Ectodermal cell (in vitro differentiated cells): ENCODE results near the gene GABRP.
"Not testable (repeated sequence)": the region's sequence is repeated elsewhere in the genome, so short reads cannot be mapped to it uniquely, and the experiment has no call there.

Source experiments
- H3K27ac ChIP-seq: 2 replicates; pipeline ENCODE4 v1.7.0; 2013; ENCODE audit warnings: mild to moderate bottlenecking, low read depth, low read length; ENCODE audit not compliant: insufficient read depth, poor library complexity, severe bottlenecking
- H3K27me3 ChIP-seq: 2 replicates; pipeline ENCODE4 v1.7.0; 2013; ENCODE audit warnings: mild to moderate bottlenecking, low read length; ENCODE audit not compliant: insufficient read depth, control insufficient read depth, poor library complexity, severe bottlenecking
- H3K36me3 ChIP-seq: one replicate; pipeline ENCODE4 v1.7.0; 2013; ENCODE audit warnings: low read length; ENCODE audit not compliant: control insufficient read depth, insufficient read depth
- H3K4me1 ChIP-seq: one replicate; pipeline ENCODE4 v1.7.0; 2013; ENCODE audit warnings: low read length; ENCODE audit not compliant: control insufficient read depth, insufficient read depth
- H3K4me3 ChIP-seq: 2 replicates; pipeline ENCODE4 v1.7.0; 2013; ENCODE audit warnings: low read depth, low read length, control low read depth; ENCODE audit not compliant: insufficient read depth
- H3K9me3 ChIP-seq: 2 replicates; pipeline ENCODE4 v1.7.0; 2013; ENCODE audit warnings: mild to moderate bottlenecking, low read length, moderate library complexity; ENCODE audit not compliant: control insufficient read depth
- whole genome bisulfite sequencing, 2 experiments: methylation state at CpG; one replicate each; pipeline ENCODE4 v1.1.7; 2013; ENCODE audit warnings: missing lambda C conversion rate in 2 of 2; 5-methylcytosine and 5-hydroxymethylcytosine counted together

The GABRP gene

DNA sequence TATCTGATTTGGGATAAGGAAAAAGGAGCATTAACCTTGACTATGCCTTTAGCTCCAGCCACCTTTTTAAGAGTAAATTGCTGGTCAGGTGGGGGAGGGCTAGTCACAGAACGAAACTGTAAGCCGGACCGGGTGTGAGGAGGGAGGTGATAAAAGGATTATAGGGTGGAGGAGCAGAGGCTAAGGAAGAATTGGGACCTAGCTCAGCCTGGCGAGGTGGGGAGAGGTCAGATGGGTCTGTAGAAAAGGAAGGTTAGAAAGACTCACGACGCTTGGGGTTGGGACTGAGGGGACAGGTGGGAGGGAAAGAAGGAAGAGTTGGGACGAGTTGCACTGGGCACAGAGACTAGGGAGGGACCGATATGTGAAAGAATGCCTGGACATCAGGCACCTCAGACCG lies 17.7 kb upstream of the GABRP start:
- not testable (repeated sequence) for H3K27ac ChIP-seq, H3K4me3 ChIP-seq, H3K4me1 ChIP-seq, H3K27me3 ChIP-seq, H3K36me3 ChIP-seq, H3K9me3 ChIP-seq
- 87 to 90% methylated on average over 9 of the region's 9 CpGs for WGBS, 2 experiments

DNA sequence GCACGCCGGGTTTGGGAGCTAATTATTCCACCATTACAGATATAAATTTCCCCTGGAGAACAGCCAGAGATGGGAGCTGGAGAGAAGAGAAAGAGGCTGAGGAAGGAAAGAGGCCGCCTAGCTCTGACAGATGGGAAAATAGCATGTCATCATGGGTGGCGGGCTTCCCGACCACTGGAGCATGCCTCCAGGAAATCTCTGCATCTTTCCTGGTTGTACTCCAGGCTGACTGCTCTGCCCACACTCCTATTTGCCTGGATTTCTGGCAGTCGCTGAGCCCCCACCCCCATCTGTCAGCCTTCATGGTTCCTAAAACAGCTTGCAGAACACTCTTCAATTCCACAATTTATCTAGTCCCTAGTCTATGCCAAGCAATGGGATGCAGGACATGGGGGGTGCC lies 14.3 kb upstream of the GABRP start:
- H3K4me1 ChIP-seq = no peaks in the 10 kb centered on the region
- H3K9me3 ChIP-seq = no peaks in the 10 kb centered on the region
- no peaks in the 10 kb centered on the region for H3K27me3 ChIP-seq
- H3K27ac ChIP-seq = no peak overlapping the region
- WGBS, 2 experiments = 86 to 89% methylated on average over 4 to 6 of the region's 6 CpGs
- H3K36me3 ChIP-seq = no peaks in the 10 kb centered on the region
- no peak overlapping the region for H3K4me3 ChIP-seq

DNA sequence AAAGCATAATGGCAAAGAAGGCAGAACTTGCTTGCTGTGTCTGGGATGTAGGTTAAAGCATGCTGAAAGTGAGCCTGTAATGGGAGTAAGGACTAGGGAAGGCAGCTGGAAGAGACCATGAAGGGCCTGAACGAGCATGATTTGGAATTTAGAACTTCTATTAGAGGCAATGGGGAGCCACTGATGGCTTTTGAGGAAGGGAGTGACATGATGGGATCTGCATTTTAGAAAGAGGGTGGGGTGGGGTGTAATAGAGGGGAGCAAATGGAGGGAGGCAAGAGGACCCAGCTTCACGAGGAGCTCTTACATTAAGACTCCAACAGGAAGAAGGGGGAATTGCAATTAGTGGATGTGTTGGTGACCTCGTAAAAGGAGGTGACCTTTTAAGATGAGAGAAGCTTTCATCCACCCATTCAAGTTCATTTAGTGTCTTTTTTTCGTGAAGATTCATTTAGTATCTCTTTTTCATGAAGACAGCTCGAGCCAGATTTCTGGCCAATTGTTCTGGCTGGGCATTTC lies 13.6 kb upstream of the GABRP start:
- H3K27ac ChIP-seq = no peak overlapping the region
- H3K9me3 ChIP-seq = no peaks in the 10 kb centered on the region
- H3K4me1 ChIP-seq = no peaks in the 10 kb centered on the region
- 92 to 94% methylated on average over 5 of the region's 5 CpGs for WGBS, 2 experiments
- H3K27me3 ChIP-seq = no peaks in the 10 kb centered on the region
- no peak overlapping the region for H3K4me3 ChIP-seq
- no peaks in the 10 kb centered on the region for H3K36me3 ChIP-seq

DNA sequence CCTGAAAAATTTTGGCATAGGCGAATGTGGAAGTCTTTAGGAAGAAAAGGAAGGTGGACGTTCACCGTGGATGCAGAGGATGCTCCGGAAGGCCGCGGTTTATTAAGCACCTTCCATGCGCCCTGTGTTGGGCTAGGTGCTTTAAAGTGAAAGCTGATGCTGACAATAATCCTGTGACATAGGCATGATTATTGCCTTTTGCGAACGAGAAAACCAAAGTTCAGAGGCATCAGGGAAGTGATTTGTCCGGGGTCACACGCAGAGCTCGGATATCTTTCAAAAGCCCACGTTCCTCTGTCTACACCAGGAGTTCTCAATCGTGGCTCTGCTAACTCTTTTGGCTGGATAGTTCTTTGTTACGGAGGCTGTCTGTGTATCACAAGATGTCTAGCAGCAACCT lies 12.0 kb upstream of the GABRP start:
- 95 to 97% methylated on average over 15 of the region's 15 CpGs for WGBS, 2 experiments

DNA sequence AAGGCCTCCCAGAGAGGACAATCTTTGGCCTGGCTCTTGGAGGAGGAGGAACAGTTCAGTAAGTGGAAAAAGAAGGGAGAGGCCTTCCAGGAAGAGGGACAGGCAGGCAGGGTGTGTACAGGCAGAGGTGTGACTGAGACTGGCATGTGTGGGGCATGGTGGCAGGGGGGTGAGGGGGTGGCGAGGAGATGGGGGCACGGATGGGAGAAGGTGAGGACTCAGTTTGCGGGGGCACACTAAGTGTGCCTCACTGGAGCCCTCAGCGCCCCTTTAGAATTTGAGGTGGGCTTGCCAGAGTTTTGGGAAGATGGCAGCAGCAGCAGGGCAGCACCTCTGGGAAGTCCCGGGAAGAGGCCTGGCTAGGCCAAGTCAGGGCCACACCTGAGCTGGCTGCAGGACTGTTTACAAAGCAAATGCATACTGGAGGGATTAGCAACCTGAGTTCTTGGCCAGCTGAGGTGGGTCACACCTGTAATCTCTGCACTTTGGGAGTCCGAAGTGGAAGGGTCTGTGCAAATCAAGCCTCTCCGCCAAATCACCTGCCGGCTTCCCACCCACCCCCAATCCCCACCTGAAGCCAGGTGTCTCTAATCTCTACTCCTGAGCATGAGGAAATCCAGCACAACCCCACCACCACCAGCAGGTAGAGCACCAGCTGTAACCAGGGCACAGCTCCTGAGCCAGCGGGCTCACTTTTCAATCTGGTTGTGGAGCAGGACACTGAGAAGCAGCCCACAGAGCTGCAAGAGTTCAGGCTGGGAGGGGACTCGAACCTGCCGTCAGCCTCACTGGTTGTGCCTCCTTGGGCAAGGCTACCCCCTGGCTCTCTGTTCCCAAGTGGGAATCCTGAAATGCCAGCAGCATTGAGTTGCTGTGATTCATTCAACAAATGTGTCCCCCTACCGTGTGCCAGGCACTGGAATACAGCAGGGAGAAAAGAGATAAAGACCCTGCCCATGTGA lies 10.2 kb upstream of the GABRP start:
- Histone ChIP-seq H3K27me3 (no peaks in the 10 kb centered on the region), H3K9me3 (no peaks in the 10 kb centered on the region), H3K36me3 (no peaks in the 10 kb centered on the region), H3K27ac (no peak overlapping the region), H3K4me3 (no peak overlapping the region), H3K4me1 (peaks cover 7% of the 10 kb centered on the region)
- WGBS, 2 experiments = 91 to 92% methylated on average over 12 of the region's 12 CpGs

More for the DNA sequence above, 12.0 kb upstream of the GABRP start:
- no peak overlapping the region for H3K27ac ChIP-seq
- no peak overlapping the region for H3K4me3 ChIP-seq
- no peaks in the 10 kb centered on the region for H3K36me3 ChIP-seq
- no peaks in the 10 kb centered on the region for H3K27me3 ChIP-seq
- H3K9me3 ChIP-seq = no peaks in the 10 kb centered on the region
- no peaks in the 10 kb centered on the region for H3K4me1 ChIP-seq

DNA sequence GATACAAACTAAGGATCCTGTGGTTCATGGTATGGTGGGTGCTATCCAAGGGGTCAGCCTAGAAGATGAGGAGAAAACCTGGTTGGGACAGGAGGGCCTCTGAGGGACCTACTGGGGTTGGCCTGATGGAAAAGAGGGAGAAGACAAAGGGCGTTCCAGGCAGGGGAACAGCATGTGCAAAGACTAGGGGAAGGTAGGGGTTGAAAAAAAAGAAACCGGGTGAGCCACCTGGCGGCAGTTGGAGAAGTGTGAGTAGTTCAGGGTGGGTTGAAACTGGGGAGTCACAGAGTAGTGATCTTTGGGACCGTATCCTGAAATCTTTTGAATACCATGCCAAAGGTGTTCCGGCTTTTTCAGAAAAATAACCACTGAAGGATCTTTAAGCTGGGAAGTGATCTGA lies 8.7 kb upstream of the GABRP start:
- no peak overlapping the region for H3K4me3 ChIP-seq
- no peaks in the 10 kb centered on the region for H3K36me3 ChIP-seq
- WGBS, 2 experiments = 93 to 94% methylated on average over 5 of the region's 5 CpGs
- peaks cover 7% of the 10 kb centered on the region for H3K4me1 ChIP-seq
- no peak overlapping the region for H3K27ac ChIP-seq
- H3K9me3 ChIP-seq = no peaks in the 10 kb centered on the region
- H3K27me3 ChIP-seq = no peaks in the 10 kb centered on the region

DNA sequence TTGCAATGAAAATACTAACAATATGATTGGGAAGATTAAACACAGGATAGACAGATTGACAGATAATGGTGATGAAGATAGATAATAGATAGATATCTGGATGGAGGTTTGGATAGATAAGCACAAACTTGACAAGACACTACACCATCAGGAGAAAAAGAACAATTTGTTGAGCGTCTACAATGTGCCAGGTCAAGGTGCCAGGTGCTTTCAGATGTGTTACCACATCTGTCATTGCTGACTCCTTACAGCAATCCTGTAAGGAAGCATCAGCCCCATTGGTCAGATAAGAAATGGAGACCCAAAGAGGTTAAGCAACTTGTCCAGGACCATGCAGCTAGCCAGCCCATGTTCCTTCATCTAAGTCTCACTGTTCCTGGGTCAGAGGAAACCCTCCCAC lies 1.6 kb upstream of the GABRP start:
- Histone ChIP-seq H3K27me3 (no peaks in the 10 kb centered on the region), H3K36me3 (no peaks in the 10 kb centered on the region)
- 93 to 94% methylated on average over 1 of the region's 1 CpG for WGBS, 2 experiments

DNA sequence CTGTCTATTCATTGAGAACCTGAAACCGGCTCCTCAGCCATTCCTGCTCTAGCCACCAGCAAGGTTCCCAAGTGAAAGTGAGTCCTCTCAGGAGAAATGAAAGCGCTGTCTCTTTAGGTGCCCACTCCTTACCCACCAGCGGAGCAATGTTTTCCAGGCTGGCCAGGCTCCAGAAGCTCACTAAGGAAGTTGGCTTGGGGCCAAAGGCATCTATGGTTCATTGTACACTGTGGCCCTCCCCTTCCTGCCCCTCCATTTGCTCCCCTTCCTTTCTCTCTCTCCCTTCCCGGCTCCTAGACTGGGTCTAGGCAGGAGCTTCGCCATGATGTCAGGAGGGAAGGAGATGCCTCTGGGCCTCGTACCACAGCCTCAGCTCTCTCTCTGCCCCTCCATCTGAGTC lies 1.1 kb upstream of the GABRP start:
- 90 to 92% methylated on average over 6 of the region's 6 CpGs for WGBS, 2 experiments
- no peak overlapping the region for H3K27ac ChIP-seq
- H3K9me3 ChIP-seq = no peaks in the 10 kb centered on the region
- no peaks in the 10 kb centered on the region for H3K36me3 ChIP-seq
- no peaks in the 10 kb centered on the region for H3K4me1 ChIP-seq
- H3K4me3 ChIP-seq = no peak overlapping the region
- no peaks in the 10 kb centered on the region for H3K27me3 ChIP-seq

More for the DNA sequence above, 1.6 kb upstream of the GABRP start:
- Histone ChIP-seq H3K4me3 (no peak overlapping the region), H3K27ac (no peak overlapping the region), H3K4me1 (peaks cover 4% of the 10 kb centered on the region), H3K9me3 (no peaks in the 10 kb centered on the region)

DNA sequence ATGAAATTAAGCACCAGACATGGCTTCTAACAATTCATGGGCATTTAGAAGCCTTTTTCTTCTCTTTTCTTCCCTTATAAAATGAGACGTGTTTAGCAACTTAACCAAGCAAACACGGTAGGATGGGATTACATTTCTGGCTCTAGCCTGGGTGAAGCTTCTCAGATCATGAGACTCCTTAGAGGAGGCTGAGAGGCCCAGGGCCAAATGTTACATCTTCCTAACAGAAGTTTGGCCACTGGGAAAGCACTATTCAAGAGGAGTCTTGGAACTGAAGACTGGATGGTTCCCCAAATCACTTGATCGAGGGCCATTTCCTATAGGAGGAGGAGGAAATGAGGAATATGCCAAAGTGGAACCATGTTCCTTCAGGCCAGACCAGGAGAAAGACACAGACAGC lies 1.9 kb downstream of the GABRP start:
- no peaks in the 10 kb centered on the region for H3K36me3 ChIP-seq
- H3K4me3 ChIP-seq = no peak overlapping the region
- H3K4me1 ChIP-seq = no peaks in the 10 kb centered on the region
- H3K27me3 ChIP-seq = no peaks in the 10 kb centered on the region
- H3K9me3 ChIP-seq = no peaks in the 10 kb centered on the region
- no peak overlapping the region for H3K27ac ChIP-seq
- 94 to 96% methylated on average over 3 of the region's 3 CpGs for WGBS, 2 experiments

DNA sequence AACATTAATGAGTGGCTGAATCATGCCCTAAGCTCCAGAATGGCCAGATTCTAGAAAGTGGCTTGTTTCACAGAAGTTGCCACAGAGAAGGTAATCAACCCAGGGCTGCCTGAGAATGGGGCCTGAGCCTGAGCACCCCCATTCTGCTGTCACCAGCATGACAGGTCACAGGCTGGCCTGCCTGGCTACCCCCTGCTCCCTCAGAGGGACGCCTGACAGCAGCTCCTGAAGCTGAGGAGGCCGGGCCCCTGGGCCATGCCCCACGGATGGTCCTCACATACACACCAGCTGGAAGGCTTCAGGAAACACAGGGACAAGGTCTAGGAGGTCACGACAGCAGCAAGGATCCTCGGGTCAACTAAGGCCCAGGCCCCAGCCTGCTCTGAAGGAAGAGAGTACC lies 3.7 kb downstream of the GABRP start:
- Histone ChIP-seq H3K9me3 (no peaks in the 10 kb centered on the region), H3K27me3 (no peaks in the 10 kb centered on the region), H3K4me1 (no peaks in the 10 kb centered on the region), H3K4me3 (no peak overlapping the region), H3K27ac (no peak overlapping the region), H3K36me3 (no peaks in the 10 kb centered on the region)
- 87 to 88% methylated on average over 5 of the region's 5 CpGs for WGBS, 2 experiments
